Neural progenitor cell (in vitro differentiated cells): Measurements from ENCODE around the gene HSPA12A. TPM values are rescaled to one million over a fixed set of nuclear protein-coding genes. Genes with fewer than 3 reads are reported as not detected.
"Not testable (repeated sequence)": the region's sequence is repeated elsewhere in the genome, so short reads cannot be mapped to it uniquely, and the experiment has no call there.

ENCODE experiments used
- DNase-seq: peaks from one replicate; pipeline ENCODE4 v3.0.0-alpha.2; 2016; ENCODE audit warnings: low spot score
- H2AFZ ChIP-seq: fragments of 200-600 bp; sonication (generic); replicated peaks from 2 replicates; pipeline ENCODE4 v1.6.1; 2016; ENCODE audit warnings: antibody characterized with exemption
- H3F3A ChIP-seq: fragments of 200-600 bp; sonication (generic); 2 replicates; pipeline ENCODE4 v1.6.1; 2016; ENCODE audit warnings: antibody characterized with exemption, low read depth
- H3K27ac ChIP-seq: fragments of 200-600 bp; sonication (generic); 2 replicates; pipeline ENCODE4 v1.5.1; 2016; ENCODE audit warnings: mild to moderate bottlenecking
- H3K27me3 ChIP-seq: fragments of 200-600 bp; sonication (generic); 2 replicates; pipeline ENCODE4 v1.6.1; 2016; ENCODE audit warnings: mild to moderate bottlenecking, moderate library complexity
- H3K36me3 ChIP-seq: fragments of 200-600 bp; sonication (generic); 2 replicates; pipeline ENCODE4 v1.5.1; 2016
- H3K4me1 ChIP-seq: fragments of 200-600 bp; sonication (generic); 2 replicates; pipeline ENCODE4 v1.6.1; 2016; ENCODE audit warnings: mixed run types
- H3K4me2 ChIP-seq: fragments of 200-600 bp; sonication (generic); 2 replicates; pipeline ENCODE4 v1.6.1; 2016
- H3K4me3 ChIP-seq: fragments of 200-600 bp; sonication (generic); 2 replicates; pipeline ENCODE4 v1.5.1; 2016
- H3K79me2 ChIP-seq: fragments of 200-600 bp; sonication (generic); 2 replicates; pipeline ENCODE4 v1.6.1; 2016; ENCODE audit warnings: low read depth
- H3K9ac ChIP-seq: fragments of 200-600 bp; sonication (generic); 2 replicates; pipeline ENCODE4 v1.6.1; 2016
- H3K9me3 ChIP-seq: fragments of 200-600 bp; sonication (generic); 2 replicates; pipeline ENCODE4 v1.5.1; 2016; ENCODE audit warnings: low read depth
- H4K20me1 ChIP-seq: fragments of 200-600 bp; sonication (generic); 2 replicates; pipeline ENCODE4 v1.6.1; 2016; ENCODE audit warnings: low read depth
- H3K27ac Mint-ChIP-seq: 3 replicates; pipeline ENCODE4 v1.8.0; 2021; ENCODE audit warnings: mixed read lengths
- H3K27me3 Mint-ChIP-seq: 2 replicates; pipeline ENCODE4 v1.8.0; 2022; ENCODE audit warnings: low read depth, mild to moderate bottlenecking, inconsistent platforms, moderate library complexity, mixed read lengths; ENCODE audit not compliant: insufficient read depth
- H3K36me3 Mint-ChIP-seq: 3 replicates; pipeline ENCODE4 v1.8.0; 2021; ENCODE audit warnings: mixed read lengths
- H3K4me1 Mint-ChIP-seq: 3 replicates; pipeline ENCODE4 v1.8.0; 2021; ENCODE audit warnings: mixed read lengths
- H3K4me3 Mint-ChIP-seq: 3 replicates; pipeline ENCODE4 v1.8.0; 2021; ENCODE audit warnings: mild to moderate bottlenecking, moderate library complexity, mixed read lengths
- H3K9me3 Mint-ChIP-seq: 3 replicates; pipeline ENCODE4 v1.8.0; 2020; ENCODE audit warnings: mixed read lengths
- CTCF ChIP-seq: fragments of 200-600 bp; sonication (generic); IDR thresholded peaks from 2 replicates; pipeline ENCODE4 v1.5.1; 2017; ENCODE audit warnings: antibody characterized with exemption, mild to moderate bottlenecking
- EZH2 ChIP-seq: fragments of 200-600 bp; sonication (generic); IDR thresholded peaks from 2 replicates; pipeline ENCODE4 v1.6.1; 2017; ENCODE audit warnings: antibody characterized with exemption, mild to moderate bottlenecking, moderate library complexity
- EZH2phosphoT487 ChIP-seq: fragments of 200-600 bp; sonication (generic); IDR thresholded peaks from 2 replicates; pipeline ENCODE4 v1.6.1; 2017; ENCODE audit warnings: antibody characterized with exemption
- total RNA-seq: library from RNA; depleted of rRNA; stranded (reverse); fragments of >200 nt; gene quantifications from 2 replicates; pipeline ENCODE4 v1.2.3, GENCODE V29; 2015; ENCODE audit warnings: low replicate concordance

HSPA12A gene
- total RNA-seq, 1 donor from 2014 or later = 5.6 TPM

- H3K4me2 ChIP-seq = no peak overlapping the region
- no peaks in the 10 kb centered on the region for H3K9me3 ChIP-seq
- no peaks in the 10 kb centered on the region for H3K9me3 Mint-ChIP-seq
- TF ChIP-seq EZH2phosphoT487 (no peak), EZH2 (no peak), CTCF (no peak)
- H3K36me3 ChIP-seq = no peaks in the 10 kb centered on the region
- no peak overlapping the region for H2AFZ ChIP-seq
- no peak overlapping the region for H3K27ac ChIP-seq
- peaks cover 8% of the 10 kb centered on the region for H3K27me3 Mint-ChIP-seq
- H3K9ac ChIP-seq = no peak overlapping the region
- H3K27me3 ChIP-seq = no peaks in the 10 kb centered on the region
- no peaks in the 10 kb centered on the region for H3K36me3 Mint-ChIP-seq
- H3K4me3 ChIP-seq = no peak overlapping the region
- H4K20me1 ChIP-seq = no peaks in the 10 kb centered on the region
- H3K79me2 ChIP-seq = no peaks in the 10 kb centered on the region
- H3K4me1 Mint-ChIP-seq = no peaks in the 10 kb centered on the region
- no peak overlapping the region for H3K4me3 Mint-ChIP-seq
- no peak for DNase-seq
- no peaks in the 10 kb centered on the region for H3K4me1 ChIP-seq
- H3F3A ChIP-seq = no peaks in the 10 kb centered on the region
- H3K27ac Mint-ChIP-seq = no peak overlapping the region
Measured at GRCh38 chr10:116713846-116714245, 28.5 kb downstream of the HSPA12A start.

- H3K4me2 ChIP-seq = no peak overlapping the region
- Mint-ChIP-seq H3K27me3 (peaks cover 8% of the 10 kb centered on the region), H3K9me3 (no peaks in the 10 kb centered on the region), H3K36me3 (no peaks in the 10 kb centered on the region), H3K27ac (no peak overlapping the region), H3K4me3 (no peak overlapping the region), H3K4me1 (peaks cover 7% of the 10 kb centered on the region)
- H3K27me3 ChIP-seq = no peaks in the 10 kb centered on the region
- no peak overlapping the region for H3K9ac ChIP-seq
- DNase-seq = no peak
- H4K20me1 ChIP-seq = no peaks in the 10 kb centered on the region
- no peaks in the 10 kb centered on the region for H3F3A ChIP-seq
- no peak overlapping the region for H3K27ac ChIP-seq
- H2AFZ ChIP-seq = no peak overlapping the region
- H3K79me2 ChIP-seq = no peaks in the 10 kb centered on the region
- TF ChIP-seq CTCF = no peak
- TF ChIP-seq EZH2phosphoT487 = no peak
- TF ChIP-seq EZH2 = no peak
- H3K4me1 ChIP-seq = no peaks in the 10 kb centered on the region
- no peaks in the 10 kb centered on the region for H3K36me3 ChIP-seq
- H3K4me3 ChIP-seq = no peak overlapping the region
- no peaks in the 10 kb centered on the region for H3K9me3 ChIP-seq
Measured at GRCh38 chr10:116712989-116713543, 29.3 kb downstream of the HSPA12A start.

- no peak for TF ChIP-seq EZH2phosphoT487
- no peak for TF ChIP-seq EZH2
- TF ChIP-seq CTCF = no peak
- H3K4me1 Mint-ChIP-seq = peaks cover 8% of the 10 kb centered on the region
Measured at GRCh38 chr10:116712519-116712918, 29.8 kb downstream of the HSPA12A start.

GRCh38 chr10:116711803-116712202 is 30.6 kb downstream of the HSPA12A start:
- DNase-seq, H3K9ac ChIP-seq, H2AFZ ChIP-seq, H3K4me3 ChIP-seq, H3K27ac Mint-ChIP-seq, H3K79me2 ChIP-seq, H3K27ac ChIP-seq, H3K4me3 Mint-ChIP-seq, H3K9me3 ChIP-seq, H3F3A ChIP-seq, H4K20me1 ChIP-seq, H3K36me3 ChIP-seq, H3K4me1 ChIP-seq, H3K4me2 ChIP-seq, H3K27me3 ChIP-seq, H3K36me3 Mint-ChIP-seq, H3K9me3 Mint-ChIP-seq: not testable (repeated sequence)
- Mint-ChIP-seq H3K4me1 (peaks cover 11% of the 10 kb centered on the region), H3K27me3 (peaks cover 10% of the 10 kb centered on the region)

More at GRCh38 chr10:116712519-116712918, 29.8 kb downstream of the HSPA12A start:
- H3K27me3 Mint-ChIP-seq = peaks cover 10% of the 10 kb centered on the region
- Histone ChIP-seq H4K20me1 (no peaks in the 10 kb centered on the region), H3K4me3 (no peak overlapping the region), H3K4me1 (no peaks in the 10 kb centered on the region), H3K27me3 (no peaks in the 10 kb centered on the region), H3F3A (no peaks in the 10 kb centered on the region), H2AFZ (no peak overlapping the region), H3K9me3 (no peaks in the 10 kb centered on the region), H3K9ac (no peak overlapping the region), H3K79me2 (no peaks in the 10 kb centered on the region), H3K4me2 (no peak overlapping the region), H3K36me3 (no peaks in the 10 kb centered on the region), H3K27ac (no peak overlapping the region)
- no peak for DNase-seq
- no peak overlapping the region for H3K4me3 Mint-ChIP-seq
- no peaks in the 10 kb centered on the region for H3K9me3 Mint-ChIP-seq
- H3K36me3 Mint-ChIP-seq = no peaks in the 10 kb centered on the region
- H3K27ac Mint-ChIP-seq = no peak overlapping the region
